PC-9 (cell line): Measurements from ENCODE around the gene FKBP6.

Experiments
- EZH2 ChIP-seq: fragments of 200-600 bp; sonication (generic); IDR thresholded peaks from 2 replicates; pipeline ENCODE4 v1.8.0; 2017; ENCODE audit warnings: antibody characterized with exemption, low read depth
- TF ChIP-seq, protein P1 (sequence below): fragments of 200-600 bp; sonication (generic); conservative IDR thresholded peaks from 2 replicates; pipeline ENCODE4 v1.6.1; 2017; ENCODE audit warnings: mixed run types, antibody characterized with exemption, mild to moderate bottlenecking, moderate library complexity

DNA sequence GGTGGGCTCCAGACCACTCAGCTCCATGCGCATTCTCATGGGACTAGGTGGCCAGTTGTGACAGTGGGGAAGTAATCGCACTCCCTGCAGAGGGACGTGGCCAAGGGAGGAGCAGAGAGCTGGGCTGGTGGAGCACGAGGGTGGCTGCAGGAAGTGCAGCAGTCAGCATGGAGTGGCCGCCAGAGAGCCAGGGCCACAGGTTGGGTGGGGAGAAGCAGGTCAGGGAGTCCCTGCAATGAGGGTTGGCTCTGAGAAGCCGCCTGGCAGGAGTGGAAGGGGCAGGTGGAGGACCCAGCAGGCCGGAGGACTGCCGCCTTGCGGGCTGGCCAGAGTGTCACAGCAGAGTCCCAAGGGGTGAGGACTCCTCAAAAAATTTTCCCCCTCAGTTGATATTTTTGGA, 26.2 kb downstream of the FKBP6 start:
- TF ChIP-seq, protein P1, sequence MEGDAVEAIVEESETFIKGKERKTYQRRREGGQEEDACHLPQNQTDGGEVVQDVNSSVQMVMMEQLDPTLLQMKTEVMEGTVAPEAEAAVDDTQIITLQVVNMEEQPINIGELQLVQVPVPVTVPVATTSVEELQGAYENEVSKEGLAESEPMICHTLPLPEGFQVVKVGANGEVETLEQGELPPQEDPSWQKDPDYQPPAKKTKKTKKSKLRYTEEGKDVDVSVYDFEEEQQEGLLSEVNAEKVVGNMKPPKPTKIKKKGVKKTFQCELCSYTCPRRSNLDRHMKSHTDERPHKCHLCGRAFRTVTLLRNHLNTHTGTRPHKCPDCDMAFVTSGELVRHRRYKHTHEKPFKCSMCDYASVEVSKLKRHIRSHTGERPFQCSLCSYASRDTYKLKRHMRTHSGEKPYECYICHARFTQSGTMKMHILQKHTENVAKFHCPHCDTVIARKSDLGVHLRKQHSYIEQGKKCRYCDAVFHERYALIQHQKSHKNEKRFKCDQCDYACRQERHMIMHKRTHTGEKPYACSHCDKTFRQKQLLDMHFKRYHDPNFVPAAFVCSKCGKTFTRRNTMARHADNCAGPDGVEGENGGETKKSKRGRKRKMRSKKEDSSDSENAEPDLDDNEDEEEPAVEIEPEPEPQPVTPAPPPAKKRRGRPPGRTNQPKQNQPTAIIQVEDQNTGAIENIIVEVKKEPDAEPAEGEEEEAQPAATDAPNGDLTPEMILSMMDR = no peak
- no peak for TF ChIP-seq EZH2
